Breast epithelium (tissue), 4 donors: ENCODE measurements around the gene SEMA4F. TPM values are rescaled to one million over a fixed set of nuclear protein-coding genes. Genes with fewer than 3 reads are reported as not detected.
"Not testable (repeated sequence)": the region's sequence is repeated elsewhere in the genome, so short reads cannot be mapped to it uniquely, and the experiment has no call there.

ENCODE experiments used
- DNase-seq, 2 donors: peaks; one replicate each; pipeline ENCODE4 v3.0.0-alpha.2; 2019; ENCODE audit warnings: low spot score in 2 of 2
- H3K27ac ChIP-seq, 2 donors: fragments of 200-600 bp; sonication (generic) in 1 of 2; one replicate each; pipeline ENCODE4 v1.5.1; 2016 to 2019; ENCODE audit warnings: mild to moderate bottlenecking in 1 of 2
- H3K27me3 ChIP-seq, 2 donors: fragments of 200-600 bp; sonication (generic) in 1 of 2; one replicate each; pipeline versions ENCODE4 v1.5.1 to v1.6.0; 2017 to 2019; ENCODE audit warnings: control low read depth in 1 of 2, mild to moderate bottlenecking in 1 of 2
- H3K36me3 ChIP-seq: fragments of 200-600 bp; one replicate; pipeline ENCODE4 v1.5.1; 2019
- H3K4me1 ChIP-seq, 2 donors: fragments of 200-600 bp; sonication (generic); one replicate each; pipeline ENCODE4 v1.5.1; 2016 to 2019; ENCODE audit warnings: control low read depth in 1 of 2
- H3K4me3 ChIP-seq, 3 donors: fragments of 200-600 bp; sonication (generic); 1 replicate in 2 of 3; 2 replicates in 1 of 3; pipeline ENCODE4 v1.5.1; 2016 to 2019; ENCODE audit warnings: mild to moderate bottlenecking in 3 of 3, moderate library complexity in 2 of 3
- H3K9me3 ChIP-seq, 2 donors: fragments of 200-600 bp; sonication (generic) in 1 of 2; one replicate each; pipeline ENCODE4 v1.5.1; 2016 to 2019; ENCODE audit warnings: control low read depth in 1 of 2
- POLR2A ChIP-seq: fragments of 450-650 bp; IDR thresholded peaks from one replicate; pipeline ENCODE4 v1.6.1; 2016; ENCODE audit warnings: antibody characterized with exemption, mild to moderate bottlenecking, moderate library complexity
- POLR2AphosphoS5 ChIP-seq, 3 donors: sonication (generic); formaldehyde crosslinking; IDR thresholded peaks; one replicate each; pipeline ENCODE4 v1.6.1; 2017; ENCODE audit warnings: antibody characterized with exemption in 3 of 3
- intact Hi-C: fragments of 100-400 bp; cut with DNase I; formaldehyde crosslinking; loops from one replicate; pipeline ENCODE4 v1.15.1; 2023; ENCODE audit warnings: low total_unique reads
- total RNA-seq, 3 donors: library from RNA; depleted of rRNA; stranded (reverse); fragments of >200 nt; gene quantifications; one replicate each; pipeline ENCODE4 v1.1.0, GENCODE V29; 2016
- TF ChIP-seq, protein P1 (sequence below), 3 donors: fragments of 450-650 bp; IDR thresholded peaks; one replicate each; pipeline ENCODE4 v1.5.1; 2016 to 2017; ENCODE audit warnings: antibody characterized with exemption in 3 of 3, mild to moderate bottlenecking in 3 of 3, moderate library complexity in 3 of 3

Gene SEMA4F
- total RNA-seq, 3 donors from 2014 or later: 4.6 to 8.8 (median 8.5) TPM

DNA sequence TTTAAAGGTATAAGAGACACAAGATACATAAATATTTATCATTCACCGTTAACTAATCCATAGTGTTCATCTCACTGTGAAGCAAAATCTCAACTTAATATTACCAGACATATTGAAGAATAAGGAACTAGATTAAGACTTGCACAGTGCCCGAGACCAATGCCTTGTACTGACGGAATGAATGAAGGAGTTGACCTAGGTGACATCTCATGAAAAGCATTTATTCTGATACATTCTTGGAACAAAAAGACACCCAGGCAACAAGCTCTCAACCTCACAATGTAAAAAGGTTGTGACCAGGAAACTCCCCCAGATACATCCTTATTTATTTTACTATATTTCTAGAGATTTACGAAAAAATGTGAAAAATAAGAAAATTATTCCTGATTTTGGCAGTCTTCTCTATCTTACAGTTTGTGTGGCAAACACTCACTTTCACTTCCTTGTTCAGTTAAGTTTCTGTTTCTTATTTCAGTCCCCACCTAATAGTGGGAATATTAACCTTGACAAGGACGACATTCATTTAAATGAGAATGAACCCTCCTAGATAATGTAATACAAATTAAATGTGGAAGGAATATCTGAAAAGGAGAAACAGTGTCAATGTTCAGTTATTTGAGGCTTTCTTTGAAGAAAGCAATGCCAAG lies 34.3 kb upstream of the SEMA4F start:
- Histone ChIP-seq H3K27ac (no peak overlapping the region), H3K9me3 (no peaks in the 10 kb centered on the region), H3K27me3 (no peaks in the 10 kb centered on the region), H3K4me1 (no peaks in the 10 kb centered on the region), H3K4me3 (no peak overlapping the region), H3K36me3 (no peaks in the 10 kb centered on the region)
- intact Hi-C loops: no loop called here
- DNase-seq: no peak
- TF ChIP-seq POLR2A: no peak
- TF ChIP-seq POLR2AphosphoS5 (IDR thresholded peaks at IDR 0.05): no peak
- TF ChIP-seq, protein P1, sequence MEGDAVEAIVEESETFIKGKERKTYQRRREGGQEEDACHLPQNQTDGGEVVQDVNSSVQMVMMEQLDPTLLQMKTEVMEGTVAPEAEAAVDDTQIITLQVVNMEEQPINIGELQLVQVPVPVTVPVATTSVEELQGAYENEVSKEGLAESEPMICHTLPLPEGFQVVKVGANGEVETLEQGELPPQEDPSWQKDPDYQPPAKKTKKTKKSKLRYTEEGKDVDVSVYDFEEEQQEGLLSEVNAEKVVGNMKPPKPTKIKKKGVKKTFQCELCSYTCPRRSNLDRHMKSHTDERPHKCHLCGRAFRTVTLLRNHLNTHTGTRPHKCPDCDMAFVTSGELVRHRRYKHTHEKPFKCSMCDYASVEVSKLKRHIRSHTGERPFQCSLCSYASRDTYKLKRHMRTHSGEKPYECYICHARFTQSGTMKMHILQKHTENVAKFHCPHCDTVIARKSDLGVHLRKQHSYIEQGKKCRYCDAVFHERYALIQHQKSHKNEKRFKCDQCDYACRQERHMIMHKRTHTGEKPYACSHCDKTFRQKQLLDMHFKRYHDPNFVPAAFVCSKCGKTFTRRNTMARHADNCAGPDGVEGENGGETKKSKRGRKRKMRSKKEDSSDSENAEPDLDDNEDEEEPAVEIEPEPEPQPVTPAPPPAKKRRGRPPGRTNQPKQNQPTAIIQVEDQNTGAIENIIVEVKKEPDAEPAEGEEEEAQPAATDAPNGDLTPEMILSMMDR (IDR thresholded peaks at IDR 0.05): no peak

DNA sequence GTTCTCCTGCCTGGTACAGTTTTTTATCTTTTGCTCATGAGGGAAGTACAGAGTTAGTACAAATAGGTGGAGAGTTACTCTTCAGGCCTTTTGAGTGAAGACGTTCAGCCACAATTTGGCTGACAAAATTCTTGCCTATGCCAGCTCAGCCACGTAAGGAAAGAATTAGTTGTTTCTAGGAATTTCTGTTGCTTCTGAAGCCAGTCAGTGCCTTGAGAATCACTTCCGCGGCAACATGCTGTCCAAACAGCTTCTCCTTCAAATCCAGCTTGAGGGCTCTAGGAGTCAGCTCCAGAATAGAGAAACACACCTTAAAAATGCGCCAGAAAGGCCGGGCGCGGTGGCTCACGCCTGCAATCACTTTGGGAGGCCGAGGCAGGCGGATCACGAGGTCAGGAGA lies 33.4 kb upstream of the SEMA4F start:
- intact Hi-C loops: no loop called here
- H3K27me3 ChIP-seq: no peaks in the 10 kb centered on the region
- H3K4me3 ChIP-seq: no peak overlapping the region
- H3K9me3 ChIP-seq: no peaks in the 10 kb centered on the region
- no peaks in the 10 kb centered on the region for H3K36me3 ChIP-seq
- H3K27ac ChIP-seq: no peak overlapping the region
- no peaks in the 10 kb centered on the region for H3K4me1 ChIP-seq
- DNase-seq: no peak
- TF ChIP-seq POLR2AphosphoS5 (IDR thresholded peaks at IDR 0.05) (no peak), POLR2A (no peak)
- TF ChIP-seq, protein P1 (IDR thresholded peaks at IDR 0.05): no peak

DNA sequence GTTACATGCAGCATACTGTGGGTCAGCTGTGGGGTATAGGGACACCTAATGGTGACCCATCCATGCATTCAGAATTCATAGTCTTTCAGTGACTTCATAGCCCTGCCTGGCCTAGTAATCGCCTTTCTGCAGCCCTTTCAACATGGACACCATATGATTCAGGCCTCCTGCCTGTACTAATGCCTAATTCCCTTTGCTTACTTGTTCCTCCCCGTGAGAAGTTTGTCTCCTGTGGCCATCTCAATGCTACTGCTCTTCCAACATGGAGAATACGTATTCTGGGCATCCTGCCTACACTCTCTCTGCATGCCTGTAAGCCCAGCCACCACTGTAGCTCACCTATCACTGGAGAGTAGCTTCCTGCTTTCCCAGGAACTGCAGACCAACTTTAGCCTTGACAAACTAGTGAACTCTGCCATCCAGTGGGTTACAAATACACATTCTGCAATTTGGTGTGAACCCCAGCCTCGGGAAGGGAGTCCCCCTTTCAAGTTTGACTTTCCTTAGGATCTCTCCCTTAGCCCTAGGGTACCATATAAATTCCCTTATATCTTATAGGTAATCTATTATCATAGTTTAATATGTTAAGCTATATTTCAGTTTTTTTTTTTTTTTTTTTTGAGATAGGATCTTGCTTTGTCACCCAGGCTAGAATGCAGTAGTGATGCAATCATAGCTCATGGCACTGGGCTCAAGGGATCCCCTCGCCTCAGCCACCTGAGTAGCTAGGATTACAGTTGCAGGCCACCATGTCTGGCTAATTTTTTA lies 28.2 kb upstream of the SEMA4F start:
- Histone ChIP-seq H3K27ac (no peak overlapping the region), H3K9me3 (no peaks in the 10 kb centered on the region), H3K4me1 (no peaks in the 10 kb centered on the region), H3K27me3 (no peaks in the 10 kb centered on the region), H3K36me3 (no peaks in the 10 kb centered on the region), H3K4me3 (no peak overlapping the region)
- no peak for DNase-seq
- intact Hi-C loops: no loop called here
- TF ChIP-seq POLR2AphosphoS5 (IDR thresholded peaks at IDR 0.05) (no peak), POLR2A (no peak)
- TF ChIP-seq, protein P1 (IDR thresholded peaks at IDR 0.05): no peak

DNA sequence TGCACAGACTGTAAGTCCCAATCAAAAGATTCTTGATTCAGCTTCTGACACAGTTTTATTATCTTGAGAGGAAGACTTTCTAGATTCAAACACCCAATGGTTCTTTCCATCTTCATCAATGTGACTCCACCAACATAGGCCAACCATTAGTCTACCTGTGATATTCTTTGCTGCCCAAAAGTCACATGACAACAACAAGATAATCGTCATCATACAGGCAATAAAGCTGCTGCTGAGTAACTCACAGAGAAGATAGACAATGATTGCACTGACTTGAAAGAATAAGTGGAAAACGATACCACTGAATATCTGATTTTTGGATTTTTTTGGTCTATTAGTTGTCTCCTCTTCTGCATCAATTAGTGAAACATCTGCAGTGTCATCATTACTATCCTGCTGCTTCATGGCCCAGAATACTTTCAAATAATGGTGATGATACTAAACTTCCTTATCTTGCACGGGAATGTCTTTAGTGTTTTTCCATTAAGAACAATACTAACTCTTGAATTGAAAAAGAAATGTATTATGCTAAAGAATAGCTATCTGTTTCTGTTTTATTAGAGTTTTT lies 25.4 kb upstream of the SEMA4F start:
- Histone ChIP-seq H3K4me3 (no peak overlapping the region), H3K27me3 (no peaks in the 10 kb centered on the region), H3K27ac (no peak overlapping the region), H3K9me3 (no peaks in the 10 kb centered on the region), H3K4me1 (no peaks in the 10 kb centered on the region), H3K36me3 (no peaks in the 10 kb centered on the region)
- TF ChIP-seq POLR2A (no peak), POLR2AphosphoS5 (IDR thresholded peaks at IDR 0.05) (no peak)
- TF ChIP-seq, protein P1 (IDR thresholded peaks at IDR 0.05): no peak
- intact Hi-C loops: no loop called here
- no peak for DNase-seq

DNA sequence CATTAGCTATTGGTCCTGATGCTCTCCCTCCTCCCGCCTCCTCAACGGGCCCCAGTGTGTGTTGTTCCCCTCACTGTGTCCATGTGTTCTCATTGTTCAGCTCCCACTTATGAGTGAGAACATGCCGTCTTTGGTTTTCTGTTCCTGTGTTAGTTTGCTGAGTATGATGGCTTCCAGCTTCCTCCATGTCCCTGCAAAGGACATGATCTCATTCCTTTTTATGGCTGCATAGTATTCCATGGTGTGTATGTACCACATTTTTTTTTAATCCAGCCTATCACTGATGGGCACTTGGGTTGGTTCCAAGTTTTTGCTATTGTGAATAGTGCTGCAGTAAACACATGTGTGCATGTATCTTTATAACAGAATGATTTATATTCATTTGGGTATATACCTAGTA lies 23.6 kb upstream of the SEMA4F start:
- DNase-seq, H3K9me3 ChIP-seq, H3K36me3 ChIP-seq, H3K4me1 ChIP-seq, H3K27me3 ChIP-seq, H3K27ac ChIP-seq, intact Hi-C loops, H3K4me3 ChIP-seq: not testable (repeated sequence)
